Small intestine (tissue), 7 donors: ENCODE results near the gene U2AF2. TPM values are rescaled to one million over a fixed set of nuclear protein-coding genes. Genes with fewer than 3 reads are reported as not detected.
"Not testable (repeated sequence)": the region's sequence is repeated elsewhere in the genome, so short reads cannot be mapped to it uniquely, and the experiment has no call there.

Experiments
- DNase-seq, 2 donors: peaks; one replicate each; pipeline versions ENCODE4 v3.0.0 to v3.0.0-alpha.2; 2013
- FAIRE-seq: peaks from 2 replicates; lab custom pipeline; 2012; peaks lifted over from hg19 to GRCh38; lab: Jason Lieb, UNC
- H3K27ac ChIP-seq, 3 donors: one replicate each; pipeline ENCODE4 v1.5.1; 2013; ENCODE audit warnings: low read length in 2 of 3, mild to moderate bottlenecking in 2 of 3, control low read depth in 1 of 3, inconsistent platforms in 1 of 3, low read depth in 1 of 3, moderate library complexity in 1 of 3
- H3K27me3 ChIP-seq, 3 donors: one replicate each; pipeline ENCODE4 v1.6.1; 2013; ENCODE audit warnings: low read length in 3 of 3, inconsistent platforms in 1 of 3; ENCODE audit not compliant: control insufficient read depth in 3 of 3, insufficient read depth in 3 of 3
- H3K36me3 ChIP-seq, 3 donors: one replicate each; pipeline ENCODE4 v1.6.1; 2013; ENCODE audit warnings: low read length in 3 of 3, inconsistent platforms in 1 of 3, low read depth in 1 of 3, mild to moderate bottlenecking in 1 of 3, moderate library complexity in 1 of 3; ENCODE audit not compliant: control insufficient read depth in 3 of 3, insufficient read depth in 2 of 3
- H3K4me1 ChIP-seq, 3 donors: one replicate each; pipeline ENCODE4 v1.6.1; 2013; ENCODE audit warnings: low read length in 2 of 3, inconsistent platforms in 1 of 3, low read depth in 1 of 3, mild to moderate bottlenecking in 1 of 3, moderate library complexity in 1 of 3; ENCODE audit not compliant: control insufficient read depth in 3 of 3, insufficient read depth in 2 of 3
- H3K4me3 ChIP-seq, 3 donors: one replicate each; pipeline ENCODE4 v1.5.1; 2013; ENCODE audit warnings: low read length in 3 of 3, control low read depth in 1 of 3, inconsistent platforms in 1 of 3, low read depth in 1 of 3, mild to moderate bottlenecking in 1 of 3, moderate library complexity in 1 of 3
- H3K9me3 ChIP-seq, 2 donors: one replicate each; pipeline ENCODE4 v1.6.1; 2013; ENCODE audit warnings: low read depth in 1 of 2, low read length in 1 of 2; ENCODE audit not compliant: control insufficient read depth in 2 of 2, insufficient read depth in 1 of 2
- WGBS, 3 donors: extraction: QIAGEN DNeasy Blood & Tissue Kit; methylation state at CpG; one replicate each; pipeline ENCODE4 v1.1.7; 2013; 5-methylcytosine and 5-hydroxymethylcytosine counted together
- polyA plus RNA-seq, 4 donors: library from polyadenylated mRNA; stranded (reverse) in 3 of 4; unstranded in 1 of 4; fragments of 200-250 nt in 3 of 4; fragments of 120-200 nt in 1 of 4; gene quantifications; one replicate each; pipeline versions ENCODE4 v1.2.1 to v1.2.3, GENCODE V29; 2013
- donor health status: healthy with polysubstance abuse.
- donor health status: control.
- donor health status: control.
- donor health status: Bipolar disorder and iron deficiency.
- donor health status: healthy.

Gene U2AF2
- polyA plus RNA-seq, 4 donors, result 74.0 to 161 (median 115) TPM

DNA sequence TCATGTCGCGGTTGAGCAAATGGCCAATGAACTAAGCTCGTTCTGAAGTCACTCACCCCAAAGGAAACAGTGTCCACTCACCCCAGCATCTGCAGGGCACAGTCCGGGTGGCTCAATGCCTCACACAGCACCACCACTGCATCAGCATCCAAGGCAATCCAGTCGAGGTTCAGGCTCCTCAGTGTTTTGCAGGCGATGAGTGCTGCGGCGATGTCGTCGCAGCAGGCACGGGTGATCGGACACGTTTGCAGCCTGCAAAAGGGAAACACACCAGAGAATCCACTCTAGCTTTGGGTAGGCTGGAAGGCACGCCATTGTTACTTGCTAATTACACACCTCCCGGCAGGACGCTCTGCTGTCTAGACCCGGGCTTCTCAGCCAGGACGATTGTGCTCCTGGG lies 56.9 kb downstream of the U2AF2 start:
- peaks cover 0 to 8% (median 3%) of the 10 kb centered on the region in 3 donors for H3K27me3 ChIP-seq
- DNase-seq (no peak), FAIRE-seq (no peak)
- H3K9me3 ChIP-seq, result no peaks in the 10 kb centered on the region
- no peak overlapping the region for H3K27ac ChIP-seq
- WGBS, 3 donors, result 63 to 78% (median 74%) methylated on average over 18 of the region's 18 CpGs
- H3K36me3 ChIP-seq, result no peaks in the 10 kb centered on the region
- H3K4me3 ChIP-seq, result no peak overlapping the region
- no peaks in the 10 kb centered on the region for H3K4me1 ChIP-seq

DNA sequence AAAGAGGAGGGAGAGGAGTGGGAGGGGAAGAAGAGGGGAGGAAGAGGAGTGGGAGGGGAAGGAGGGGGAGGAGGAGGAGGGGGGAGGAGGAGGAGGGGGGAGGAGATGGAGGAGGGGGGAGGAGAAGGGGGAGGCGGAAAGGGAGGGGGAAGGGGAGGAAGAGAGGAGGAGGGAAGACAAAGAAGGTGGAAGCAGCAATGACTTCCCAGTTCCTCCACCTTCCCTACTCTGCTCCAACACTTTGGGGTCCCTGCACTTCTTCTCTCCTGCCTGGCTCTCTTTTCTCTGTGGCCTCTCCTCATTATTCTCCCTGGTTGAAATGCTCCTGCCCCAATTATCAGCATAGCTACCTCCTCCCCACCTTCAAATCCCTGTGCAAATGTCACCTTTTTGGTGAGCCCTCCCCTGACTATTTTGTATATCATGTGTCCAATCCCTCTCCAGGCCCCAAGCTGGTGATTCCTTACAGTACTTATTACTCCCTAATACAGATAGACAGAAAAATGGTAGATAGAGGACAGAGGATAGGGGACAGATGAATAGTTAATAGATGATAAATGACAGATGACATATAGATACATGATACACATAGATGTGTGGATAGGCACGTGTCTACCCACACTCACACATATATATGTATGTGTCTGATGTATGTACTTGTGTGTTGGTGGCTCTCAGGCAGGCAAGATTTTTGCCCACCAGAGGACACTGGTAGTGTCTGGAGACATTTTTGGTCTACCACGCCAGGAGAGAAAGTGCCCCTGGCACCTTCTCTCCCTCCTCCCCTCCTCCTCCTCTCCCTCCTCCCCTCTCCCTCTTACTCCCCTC lies 58.2 kb downstream of the U2AF2 start:
- Histone ChIP-seq H3K36me3 (no peaks in the 10 kb centered on the region), H3K27me3 (peaks cover 0 to 8% (median 3%) of the 10 kb centered on the region in 3 donors), H3K4me1 (no peaks in the 10 kb centered on the region), H3K27ac (no peak overlapping the region), H3K9me3 (peaks cover 0 to 3% of the 10 kb centered on the region in 2 donors), H3K4me3 (no peak overlapping the region)
- FAIRE-seq (no peak), DNase-seq (no peak)
- 42 to 75% (median 67%) methylated on average over 2 of the region's 3 CpGs for WGBS, 3 donors

DNA sequence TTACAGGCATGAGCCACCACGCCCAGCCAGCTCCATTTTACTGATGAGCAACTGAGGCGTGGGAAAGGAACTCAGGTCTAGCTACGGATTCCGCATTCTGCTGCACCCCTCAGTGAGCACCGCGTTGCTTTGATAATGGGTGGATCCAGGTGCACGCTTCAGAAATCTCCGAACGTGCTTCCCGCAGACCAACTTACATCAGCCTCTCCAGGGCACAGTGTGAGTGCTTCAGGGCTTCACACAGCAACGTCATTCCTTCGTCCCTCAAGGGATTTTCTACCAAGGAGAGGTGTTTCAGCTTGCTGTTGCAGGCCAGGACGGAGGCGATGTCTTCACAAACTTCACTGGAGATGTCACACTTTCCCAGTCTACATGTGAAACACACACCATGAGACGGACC lies 61.7 kb downstream of the U2AF2 start:
- Histone ChIP-seq H3K36me3 (no peaks in the 10 kb centered on the region), H3K9me3 (peaks cover 0 to 4% of the 10 kb centered on the region in 2 donors), H3K27ac (no peak overlapping the region), H3K4me1 (no peaks in the 10 kb centered on the region), H3K4me3 (no peak overlapping the region), H3K27me3 (peaks cover 0 to 10% (median 3%) of the 10 kb centered on the region in 3 donors)
- WGBS, 3 donors, result 73 to 89% (median 81%) methylated on average over 15 of the region's 15 CpGs
- DNase-seq (no peak), FAIRE-seq (no peak)

DNA sequence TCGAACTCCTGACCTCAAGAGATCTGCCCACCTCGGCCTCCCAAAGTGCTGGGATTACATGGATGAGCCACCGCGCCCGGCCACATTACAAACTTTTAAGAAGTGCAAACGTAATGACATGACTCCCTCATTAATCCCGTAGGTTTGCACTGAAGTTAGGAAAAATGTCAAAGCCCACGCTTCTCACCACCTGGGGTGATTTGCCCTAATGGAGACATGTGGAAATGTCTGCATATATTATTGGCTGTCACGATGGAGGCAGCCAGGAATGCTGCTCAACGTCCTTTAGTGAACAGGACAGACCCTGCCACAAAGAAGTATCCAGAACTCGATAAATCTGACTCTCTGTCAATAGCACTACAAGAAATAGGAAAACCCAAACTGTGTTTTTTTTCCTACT lies 62.4 kb downstream of the U2AF2 start:
- H3K27me3 ChIP-seq, result peaks cover 0 to 6% (median 3%) of the 10 kb centered on the region in 3 donors
- H3K4me1 ChIP-seq, result no peaks in the 10 kb centered on the region
- no peaks in the 10 kb centered on the region for H3K36me3 ChIP-seq
- H3K27ac ChIP-seq, result no peak overlapping the region
- FAIRE-seq (no peak), DNase-seq (no peak)
- 67 to 82% (median 69%) methylated on average over 11 of the region's 11 CpGs for WGBS, 3 donors
- peaks cover 0 to 8% of the 10 kb centered on the region in 2 donors for H3K9me3 ChIP-seq
- H3K4me3 ChIP-seq, result no peak overlapping the region

DNA sequence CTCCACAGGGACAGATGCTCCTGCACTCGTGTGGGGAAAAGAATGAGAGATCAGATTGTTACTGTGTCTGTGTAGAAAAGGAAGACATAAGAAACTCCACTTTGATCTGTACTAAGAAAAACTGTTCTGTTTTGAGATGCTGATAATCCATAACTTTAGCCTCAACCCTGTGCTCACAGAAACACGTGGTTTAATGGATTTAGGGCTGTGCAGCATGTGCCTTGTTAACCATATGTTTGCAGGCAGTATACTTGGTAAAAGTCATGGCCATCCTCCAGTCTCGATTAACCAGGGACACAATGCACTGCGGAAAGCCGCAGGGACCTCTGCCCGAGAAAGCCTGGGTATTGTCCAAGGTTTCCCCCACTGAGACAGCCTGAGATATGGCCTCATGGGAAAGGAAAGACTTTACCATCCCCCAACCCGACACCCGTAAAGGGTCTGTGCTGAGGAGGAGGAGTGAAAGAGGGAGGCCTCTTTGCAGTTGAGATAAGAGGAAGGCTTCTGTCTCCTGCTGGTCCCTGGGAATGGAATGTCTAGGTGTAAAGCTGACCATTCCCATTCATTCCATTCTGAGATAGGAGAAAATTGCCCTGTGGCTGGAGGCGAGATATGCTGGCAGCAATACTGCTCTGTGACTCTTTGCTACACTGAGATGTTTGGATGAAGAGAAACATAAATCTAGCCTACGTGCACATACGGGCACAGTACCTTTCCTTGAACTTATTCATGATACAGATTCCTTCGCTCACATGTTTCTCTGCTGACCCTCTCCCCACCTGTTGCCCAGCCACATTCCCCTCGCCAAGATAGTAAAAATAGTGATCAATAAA lies 63.3 kb downstream of the U2AF2 start:
- not testable (repeated sequence) for H3K4me3 ChIP-seq, H3K4me1 ChIP-seq, H3K9me3 ChIP-seq, H3K36me3 ChIP-seq, H3K27ac ChIP-seq, DNase-seq, H3K27me3 ChIP-seq, FAIRE-seq
- 36 to 55% (median 48%) methylated on average over 13 of the region's 13 CpGs for WGBS, 3 donors

DNA sequence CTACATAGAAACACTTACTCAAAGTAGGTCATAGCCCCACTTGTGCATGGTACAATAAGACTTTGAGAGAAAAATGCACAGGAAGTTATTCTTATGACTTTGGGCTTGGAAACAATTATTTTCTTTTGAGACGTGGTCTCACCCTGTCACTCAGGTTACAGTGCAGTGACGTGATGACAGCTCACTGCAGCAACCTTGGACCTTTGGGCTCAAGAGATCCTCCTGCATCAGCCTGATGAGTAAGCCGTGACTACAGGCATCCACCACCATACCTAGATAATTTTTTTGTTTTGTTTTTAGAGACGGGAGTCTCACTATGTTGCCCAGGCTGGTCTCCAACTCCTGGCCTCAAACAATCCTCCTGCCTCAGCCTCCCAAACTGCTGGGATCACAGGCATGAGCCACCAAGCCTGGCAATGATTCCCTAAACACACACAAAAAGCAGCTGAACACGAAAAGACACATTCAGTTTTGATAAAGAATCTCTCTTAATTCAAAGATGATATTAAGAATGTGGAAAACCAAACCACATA lies 65.4 kb downstream of the U2AF2 start:
- Histone ChIP-seq H3K27ac (no peak overlapping the region), H3K9me3 (peaks cover 0 to 8% of the 10 kb centered on the region in 2 donors), H3K4me3 (no peak overlapping the region), H3K4me1 (no peaks in the 10 kb centered on the region), H3K36me3 (no peaks in the 10 kb centered on the region), H3K27me3 (peaks cover 0 to 3% (median 0%) of the 10 kb centered on the region in 3 donors)
- DNase-seq (no peak), FAIRE-seq (no peak)
- 43 to 65% (median 44%) methylated on average over 5 of the region's 5 CpGs for WGBS, 3 donors

DNA sequence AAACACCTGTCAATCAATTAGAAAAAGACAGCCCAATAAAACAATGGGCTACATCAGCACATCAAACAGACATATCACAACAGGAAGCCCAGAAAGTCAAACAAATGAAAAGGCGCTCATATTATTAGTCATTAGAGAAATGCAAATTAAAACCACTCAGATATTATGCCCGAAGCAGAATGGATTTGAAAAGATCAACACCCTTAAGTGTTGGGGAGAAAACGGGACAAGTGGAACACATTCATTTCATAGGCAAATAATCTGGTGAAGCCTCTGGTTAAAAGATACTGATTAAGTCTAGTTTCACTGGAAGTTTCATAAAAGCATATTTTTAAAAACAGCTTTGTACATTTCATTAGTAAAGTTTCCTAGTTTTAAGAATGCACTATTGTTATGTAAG lies 66.0 kb downstream of the U2AF2 start:
- no peak for FAIRE-seq

DNA sequence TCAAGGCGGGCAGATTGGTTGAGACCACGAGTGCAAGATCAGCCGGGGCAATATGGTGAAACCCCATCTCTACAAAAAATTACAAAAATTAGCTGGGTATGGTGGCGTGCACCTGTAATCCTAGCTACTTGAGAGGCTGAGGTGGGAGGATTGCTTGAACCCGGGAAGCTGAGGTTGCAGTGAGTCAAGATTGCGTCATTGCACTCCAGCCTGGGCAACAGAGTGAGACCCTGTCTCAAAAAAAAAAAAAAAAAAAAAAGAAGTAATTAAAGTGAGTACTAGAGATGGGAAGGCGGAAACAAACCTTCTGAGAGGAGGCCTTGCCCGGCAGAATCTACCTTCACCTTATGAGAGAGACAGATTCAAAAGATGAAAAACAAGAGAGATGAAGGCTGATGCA lies 68.7 kb downstream of the U2AF2 start:
- Histone ChIP-seq H3K9me3 (peaks cover 0 to 5% of the 10 kb centered on the region in 2 donors), H3K4me3 (no peak overlapping the region), H3K27ac (no peak overlapping the region), H3K27me3 (peaks cover 0 to 3% (median 0%) of the 10 kb centered on the region in 3 donors), H3K36me3 (no peaks in the 10 kb centered on the region), H3K4me1 (no peaks in the 10 kb centered on the region)
- DNase-seq, result no peak
- no peak for FAIRE-seq
- 86 to 91% (median 89%) methylated on average over 8 of the region's 8 CpGs for WGBS, 3 donors

More for the DNA sequence above, 66.0 kb downstream of the U2AF2 start:
- no peak overlapping the region for H3K27ac ChIP-seq
- peaks cover 0 to 8% of the 10 kb centered on the region in 2 donors for H3K9me3 ChIP-seq
- no peaks in the 10 kb centered on the region for H3K36me3 ChIP-seq
- WGBS, 3 donors, result 78 to 88% (median 82%) methylated on average over 3 of the region's 3 CpGs
- no peak overlapping the region for H3K4me3 ChIP-seq
- no peaks in the 10 kb centered on the region for H3K4me1 ChIP-seq
- no peak for DNase-seq
- peaks cover 0 to 3% (median 0%) of the 10 kb centered on the region in 3 donors for H3K27me3 ChIP-seq
